ENCODE results near the gene PITPNC1.
"Not testable (repeated sequence)": the region's sequence is repeated elsewhere in the genome, so short reads cannot be mapped to it uniquely, and the experiment has no call there.

Gene PITPNC1

DNA sequence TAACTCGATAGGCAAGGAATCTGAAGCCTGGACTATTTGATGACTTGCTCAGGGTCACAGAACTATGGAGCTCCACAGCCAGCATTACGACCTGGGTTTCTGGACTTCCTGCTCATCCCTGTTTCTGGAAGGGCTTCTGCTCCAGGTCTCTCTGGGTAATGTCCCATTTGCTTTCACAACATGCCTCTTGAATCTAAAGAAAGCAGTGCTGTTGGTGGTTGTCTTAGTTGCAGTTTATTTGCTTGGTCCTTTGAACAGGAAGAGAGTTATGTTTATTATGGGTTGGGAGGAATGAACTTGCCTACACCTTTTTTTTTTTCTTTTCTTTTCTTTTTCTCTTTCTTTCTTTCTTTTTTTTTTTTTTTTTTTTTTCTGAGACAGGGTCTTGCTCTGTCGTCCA lies 84.8 kb downstream of the PITPNC1 start:
- DNase-seq (ENCODE audit: low read depth) = no peak

DNA sequence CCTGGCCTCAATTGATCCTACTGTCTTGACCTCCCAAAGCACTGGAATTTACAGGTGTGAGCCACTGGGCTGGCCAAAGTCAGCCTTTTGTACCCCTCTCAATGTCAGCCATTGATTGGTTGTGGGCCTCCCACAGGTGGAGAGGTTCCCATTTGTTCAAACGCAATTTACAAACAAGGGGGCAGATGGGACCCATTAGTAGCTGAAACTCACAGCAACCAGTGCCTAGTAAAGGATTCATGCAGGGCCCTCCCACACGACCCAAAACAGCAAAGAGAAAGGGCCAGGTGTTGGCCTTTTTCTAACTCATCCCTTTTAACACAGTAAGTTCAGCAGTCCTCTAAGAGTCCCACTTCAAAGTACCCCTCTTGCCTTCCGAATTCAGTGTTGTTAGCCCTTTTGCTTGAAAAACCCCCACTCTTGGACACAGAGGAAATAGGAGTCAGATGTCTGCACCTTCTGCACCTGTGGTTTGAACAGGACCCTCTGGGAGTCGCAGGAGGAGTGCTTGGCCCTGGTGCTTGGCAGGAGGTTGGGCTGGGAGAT lies 89.2 kb downstream of the PITPNC1 start:
- no peak for DNase-seq (ENCODE audit: low read depth)

DNA sequence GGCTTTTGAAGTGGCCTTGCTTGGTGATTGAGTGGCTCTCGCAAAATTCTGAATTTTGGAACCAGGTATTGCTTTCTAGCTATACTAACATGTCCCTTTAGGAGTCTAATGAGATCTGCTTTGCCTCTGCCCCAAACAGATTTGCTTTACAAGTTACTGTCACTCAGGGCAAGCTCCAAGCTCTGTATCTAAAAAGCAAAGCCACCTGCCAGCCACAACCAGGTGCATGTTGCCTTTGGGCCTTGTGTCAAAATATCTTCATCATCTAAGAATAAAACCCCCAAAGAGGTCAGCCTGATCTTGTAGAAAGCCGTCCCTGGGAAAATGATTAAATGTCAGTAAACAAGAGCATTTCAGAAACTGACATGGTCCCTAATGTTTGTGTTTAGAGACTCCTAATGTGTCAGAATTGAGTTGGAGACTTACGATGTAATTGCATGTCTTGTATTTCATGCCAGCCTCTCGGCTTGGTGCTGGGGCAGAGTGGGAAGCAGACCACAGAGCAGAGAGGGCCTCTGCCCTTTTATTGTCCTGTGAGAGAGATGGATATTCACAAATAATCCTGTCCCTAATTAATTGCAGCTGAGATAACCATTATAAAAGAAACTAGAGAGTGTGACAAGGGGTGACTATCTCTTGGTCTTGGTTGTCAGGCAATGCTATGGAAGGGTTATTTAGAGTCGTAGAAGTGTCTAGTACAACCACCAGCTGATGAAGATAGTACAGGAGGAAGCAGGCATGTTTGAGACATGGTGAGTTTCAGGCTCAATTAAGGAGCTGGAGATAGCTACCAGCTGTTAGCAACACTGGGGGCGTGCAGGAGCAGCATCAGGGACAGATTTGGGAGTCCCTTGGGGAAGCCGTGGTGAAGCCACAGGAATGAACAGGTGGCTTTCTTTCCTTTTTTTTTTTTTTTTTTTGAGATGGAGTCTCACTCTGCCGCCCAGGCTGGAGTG lies 90.7 kb downstream of the PITPNC1 start:
- no peak for DNase-seq (ENCODE audit: low read depth)

DNA sequence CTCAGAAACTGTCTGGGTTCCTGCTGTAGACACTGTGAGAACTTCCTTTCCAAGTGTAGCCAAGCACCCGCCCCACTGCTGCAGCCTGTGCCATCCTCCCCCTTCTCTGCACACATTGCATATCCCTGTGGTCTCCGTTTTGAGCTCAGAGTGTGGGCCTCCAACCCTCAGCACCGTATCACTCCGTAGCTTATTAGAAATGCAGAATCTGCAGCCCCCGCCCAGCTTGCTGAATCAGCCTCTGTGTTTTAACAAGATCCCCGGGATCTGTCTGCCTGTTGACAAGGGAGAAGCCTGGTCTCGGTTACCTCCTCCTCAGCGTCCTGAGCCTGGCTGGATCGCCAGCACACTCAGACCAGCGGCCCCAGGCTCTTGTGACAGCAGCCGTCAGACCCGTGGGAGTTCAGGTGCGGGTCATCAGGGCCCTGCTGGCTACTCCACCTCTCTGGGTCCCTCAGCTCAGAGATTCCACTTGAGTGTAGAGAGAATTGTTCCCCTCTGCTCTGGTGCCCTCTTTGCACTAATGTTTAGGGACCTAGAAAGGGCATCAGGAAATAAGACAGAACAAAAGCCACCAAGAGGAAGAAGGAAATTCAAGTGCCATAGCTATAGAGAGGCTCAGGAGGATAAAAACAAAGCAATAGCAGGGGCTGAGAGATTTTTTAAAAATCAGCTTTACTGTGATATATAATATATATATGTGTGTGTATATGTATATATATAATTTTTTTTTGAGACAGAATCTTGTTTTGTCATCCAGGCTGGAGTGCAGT lies 92.3 kb downstream of the PITPNC1 start:
- no peak for DNase-seq (ENCODE audit: low read depth)

DNA sequence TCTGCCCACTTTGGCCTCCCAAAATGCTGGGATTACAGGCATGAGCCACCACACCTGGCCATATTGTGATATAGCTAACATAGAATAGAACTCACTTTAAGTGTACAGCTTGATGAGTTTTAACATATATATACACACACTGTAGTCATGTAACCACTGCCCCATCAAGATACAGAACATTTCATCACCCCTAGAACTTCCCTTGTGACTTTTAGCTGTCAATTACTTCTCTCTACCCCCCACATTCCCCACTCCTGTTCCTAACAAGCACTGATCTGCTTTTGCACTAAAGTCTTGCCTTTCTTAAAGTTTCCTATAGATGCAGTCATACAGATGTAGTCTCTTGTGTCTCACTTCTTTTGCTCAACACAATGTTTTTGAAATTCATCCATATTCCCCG lies 93.1 kb downstream of the PITPNC1 start:
- DNase-seq (ENCODE audit: low read depth) = no peak

DNA sequence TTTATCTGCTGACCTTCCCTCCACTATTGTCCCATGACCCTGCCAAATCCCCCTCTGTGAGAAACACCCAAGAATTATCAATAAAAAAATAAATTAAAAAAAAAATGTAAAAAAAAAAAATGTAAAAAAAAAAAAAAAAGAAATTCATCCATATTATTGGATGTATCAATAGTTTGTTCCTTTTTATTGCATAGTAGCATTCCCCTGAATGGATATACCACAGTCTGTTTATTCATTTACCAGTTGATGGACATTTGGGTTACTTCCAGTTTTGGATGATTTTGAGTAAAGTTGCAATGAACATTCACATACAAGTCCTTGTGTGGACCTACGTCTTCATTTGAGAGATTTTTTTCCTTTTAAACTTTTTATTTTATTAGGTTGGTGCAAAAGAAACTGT lies 94.0 kb downstream of the PITPNC1 start:
- no peak for DNase-seq (ENCODE audit: low read depth)

DNA sequence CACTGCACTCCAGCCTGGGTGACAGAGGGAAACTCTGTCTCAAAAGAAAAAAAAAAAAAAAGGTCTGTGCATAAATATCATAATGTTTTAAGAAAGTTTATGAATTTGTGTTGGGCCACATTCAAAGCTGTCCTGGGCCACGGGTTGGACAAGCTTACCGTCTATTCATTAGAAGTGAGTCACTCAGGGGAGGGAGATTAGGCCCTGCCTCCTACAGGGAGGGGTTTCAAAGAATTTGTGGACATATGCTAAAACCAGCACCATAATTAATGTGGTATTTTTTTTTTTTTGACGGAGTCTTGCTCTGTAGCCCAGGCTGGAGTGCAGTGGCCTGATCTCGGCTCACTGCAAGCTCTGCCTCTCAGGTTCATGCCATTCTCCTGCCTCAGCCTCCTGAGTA lies 95.5 kb downstream of the PITPNC1 start:
- peak; percentile 50 for DNase-seq (ENCODE audit: low read depth)

DNA sequence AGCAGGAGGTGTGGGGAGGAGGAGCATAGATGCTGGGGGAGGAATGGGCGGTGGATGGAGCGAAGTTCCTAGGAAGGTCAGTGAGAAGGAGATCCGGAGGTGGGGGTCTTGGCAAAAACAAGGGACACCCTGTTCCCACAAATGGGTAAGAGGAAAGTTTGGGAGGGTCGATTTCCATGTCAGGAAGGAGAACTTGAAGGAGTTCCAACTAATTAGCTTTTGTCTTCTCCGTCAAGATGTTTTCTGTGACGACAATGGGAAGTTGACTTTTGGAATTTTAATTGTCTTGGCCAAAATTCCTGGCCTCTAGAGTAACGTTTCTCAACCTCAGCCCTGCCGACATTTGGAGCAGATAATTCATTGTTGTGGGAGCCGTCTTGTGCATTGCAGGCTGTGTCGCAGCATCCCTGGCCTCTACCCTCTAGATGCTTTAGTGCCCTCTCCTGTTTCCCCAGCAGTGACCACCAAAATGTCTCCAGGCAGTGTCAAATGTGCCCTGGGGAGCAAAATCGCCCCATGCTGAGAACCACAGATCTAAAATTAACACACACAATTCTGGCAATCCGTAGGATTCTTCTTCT lies 97.1 kb downstream of the PITPNC1 start:
- DNase-seq (ENCODE audit: low read depth) = peak; percentile 42

DNA sequence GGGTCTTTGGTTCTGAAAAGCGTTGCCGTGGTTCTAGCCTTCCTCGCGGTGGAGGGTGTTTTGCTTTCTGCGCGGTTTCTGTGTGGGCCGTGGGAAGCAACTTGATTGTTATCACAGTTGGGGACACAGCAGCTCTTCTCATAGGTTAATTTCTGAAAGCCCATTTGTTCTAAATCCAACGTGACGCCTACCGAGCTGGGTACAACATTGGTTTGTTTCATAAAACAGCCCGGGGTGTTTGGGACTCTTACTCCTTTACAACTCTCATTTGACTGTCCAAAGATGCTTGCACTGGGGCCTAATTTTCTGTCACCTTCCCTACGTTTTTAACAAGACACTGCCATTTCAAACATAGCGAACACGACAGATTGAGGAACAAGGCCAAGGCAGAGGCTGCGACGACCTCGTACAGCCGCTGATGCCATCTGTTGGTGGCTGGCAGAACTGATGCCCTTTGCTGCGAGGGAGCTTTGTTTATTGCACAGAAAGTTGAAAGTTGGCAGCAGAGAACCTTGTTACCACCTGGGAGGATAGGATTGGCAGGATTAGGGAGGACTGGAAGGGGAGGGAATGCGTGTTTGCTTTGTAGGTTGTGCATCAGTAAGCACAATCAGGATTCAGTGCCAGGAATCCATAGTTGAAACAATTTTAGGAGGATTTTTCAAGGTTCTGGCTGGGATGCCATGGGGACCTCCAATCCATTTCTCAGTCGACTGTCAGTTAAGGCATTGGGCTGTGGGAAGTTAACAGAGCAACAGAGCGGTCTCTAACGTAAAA lies 98.3 kb downstream of the PITPNC1 start:
- peak; percentile 80 for DNase-seq (ENCODE audit: low read depth)

DNA sequence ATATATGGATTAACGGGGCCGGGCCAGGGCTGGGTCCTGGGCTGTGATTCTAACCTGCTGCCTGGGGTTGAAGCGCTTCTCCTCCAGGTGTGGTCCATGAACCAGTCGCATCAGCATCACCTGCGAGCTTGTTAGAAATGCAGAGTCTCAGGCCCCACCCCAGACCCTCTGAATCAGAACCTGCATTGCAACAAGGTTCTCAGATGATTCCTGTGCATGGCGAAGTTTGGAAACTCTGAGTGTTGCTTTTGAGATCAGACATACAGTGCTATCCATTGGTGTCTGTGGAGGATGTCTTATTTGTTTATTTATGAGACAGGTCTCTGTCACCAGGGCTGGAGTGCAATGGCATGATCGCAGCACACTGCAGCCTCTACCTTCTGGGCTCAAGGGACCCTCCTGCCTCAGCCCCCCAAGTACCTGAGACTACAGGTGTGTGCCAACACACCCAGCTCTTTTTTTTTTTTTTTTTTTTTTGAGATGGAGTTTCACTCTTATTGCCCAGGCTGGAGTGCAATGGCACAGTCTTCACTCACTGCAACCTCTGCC lies 99.8 kb downstream of the PITPNC1 start:
- no peak for DNase-seq (ENCODE audit: low read depth)

DNA sequence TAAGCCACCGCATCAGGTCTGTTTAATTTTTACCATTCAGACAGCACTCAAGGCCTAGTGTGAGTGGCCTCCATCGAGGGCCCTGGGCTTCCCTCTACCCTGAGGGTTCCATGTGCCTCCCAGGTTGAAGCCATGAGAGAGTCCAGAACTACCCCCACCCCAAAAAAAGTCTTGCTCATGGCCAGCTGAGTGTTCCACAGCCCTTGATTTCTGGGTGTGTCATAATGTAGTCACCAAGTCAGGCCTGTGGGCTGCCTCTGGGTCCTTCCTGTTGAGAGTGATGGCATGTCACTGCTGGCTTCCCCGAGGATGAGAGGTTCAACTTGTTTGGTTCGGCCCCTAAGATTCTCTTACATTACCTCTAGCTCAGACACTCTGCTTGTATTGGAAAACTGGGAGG lies 100.6 kb downstream of the PITPNC1 start:
- DNase-seq (ENCODE audit: low read depth) = peak; percentile 93

DNA sequence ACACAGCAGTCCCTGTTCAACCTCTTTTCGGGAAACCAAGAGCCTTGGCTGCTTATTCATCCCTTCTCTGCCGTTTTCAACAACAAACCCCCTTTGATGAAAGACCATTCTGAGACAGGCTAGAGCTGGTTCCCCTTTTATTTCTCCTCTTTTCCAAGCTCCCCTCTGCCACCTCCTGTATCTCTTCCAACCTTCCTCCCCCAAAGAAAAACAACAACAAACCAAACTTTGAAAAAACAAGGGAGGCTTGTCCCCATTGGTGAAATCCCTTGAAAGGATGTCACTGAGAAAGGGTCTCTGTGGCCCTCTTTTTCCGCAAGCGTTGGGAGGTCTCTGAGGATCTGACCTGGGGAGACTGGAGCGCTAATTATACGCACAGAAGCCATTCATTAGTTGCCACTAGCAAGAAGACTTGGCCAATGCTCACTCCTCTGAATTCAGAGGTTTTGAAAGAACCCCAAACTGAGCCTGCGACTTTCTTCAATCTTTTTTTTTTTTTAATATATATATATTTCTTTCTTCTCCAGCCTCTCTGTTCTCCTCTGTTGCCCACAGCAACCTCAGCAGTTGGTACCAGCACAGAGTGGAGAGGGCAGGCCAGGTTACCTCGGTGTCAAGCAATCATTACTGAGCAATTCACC lies 101.4 kb downstream of the PITPNC1 start:
- no peak for DNase-seq (ENCODE audit: low read depth)

DNA sequence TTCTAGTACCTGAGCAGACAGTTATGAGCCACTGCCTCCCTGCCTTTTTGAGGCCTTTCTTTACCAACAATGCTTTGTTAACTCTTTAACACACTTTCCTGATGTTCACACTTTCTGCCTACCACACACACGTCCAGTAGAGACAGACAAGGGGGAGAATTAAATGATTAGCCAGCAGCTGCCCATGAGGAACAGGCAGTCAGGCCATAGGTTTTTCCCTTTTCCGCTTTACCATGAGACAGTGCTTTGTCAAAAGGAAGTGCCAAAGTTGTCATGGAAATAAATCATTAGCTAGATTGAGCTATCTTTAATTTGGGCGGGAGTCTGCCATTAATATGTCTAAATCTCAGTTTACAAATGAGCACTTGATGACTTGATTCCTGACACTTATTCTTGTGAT lies 102.1 kb downstream of the PITPNC1 start:
- DNase-seq (ENCODE audit: low read depth) = no peak

DNA sequence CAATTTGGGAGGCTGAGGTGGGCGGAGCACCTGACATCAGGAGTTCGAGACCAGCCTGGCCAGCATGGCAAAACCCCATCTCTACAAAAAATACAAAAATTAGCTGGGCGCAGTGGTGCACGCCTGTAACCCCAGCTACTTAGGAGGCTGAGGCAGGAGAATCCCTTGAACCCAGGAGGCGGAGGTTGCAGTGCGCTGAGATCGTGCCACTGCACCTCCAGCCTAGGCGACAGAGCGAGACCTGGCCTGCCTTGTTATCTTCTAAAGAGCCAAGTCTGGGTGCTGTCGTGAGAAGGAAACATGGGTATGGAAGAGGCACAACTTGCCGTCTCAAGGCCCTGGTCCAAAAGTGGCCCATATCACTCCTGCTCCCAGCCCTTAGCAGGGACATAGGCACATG lies 103.9 kb downstream of the PITPNC1 start:
- not testable (repeated sequence) for DNase-seq (ENCODE audit: low read depth)

DNA sequence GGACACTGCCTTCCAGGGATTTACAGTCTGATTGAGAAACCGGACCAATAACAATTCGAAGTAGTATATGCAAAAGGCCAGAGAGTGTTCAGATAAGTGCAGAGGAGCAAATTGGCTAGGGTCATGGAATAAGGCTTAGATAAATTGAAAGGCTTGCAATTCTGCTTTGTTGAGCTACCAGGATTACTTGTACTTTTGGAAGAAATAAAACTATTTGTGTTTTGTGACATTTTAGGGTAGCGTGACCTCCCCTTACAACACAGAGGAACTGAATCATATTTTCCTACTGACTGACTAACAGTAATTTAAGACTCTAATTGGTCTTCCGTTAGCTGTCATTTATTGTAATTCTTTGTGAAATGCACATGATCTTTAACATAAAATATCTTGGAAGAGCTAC lies 104.7 kb downstream of the PITPNC1 start:
- DNase-seq (ENCODE audit: low read depth) = peak; percentile 79

DNA sequence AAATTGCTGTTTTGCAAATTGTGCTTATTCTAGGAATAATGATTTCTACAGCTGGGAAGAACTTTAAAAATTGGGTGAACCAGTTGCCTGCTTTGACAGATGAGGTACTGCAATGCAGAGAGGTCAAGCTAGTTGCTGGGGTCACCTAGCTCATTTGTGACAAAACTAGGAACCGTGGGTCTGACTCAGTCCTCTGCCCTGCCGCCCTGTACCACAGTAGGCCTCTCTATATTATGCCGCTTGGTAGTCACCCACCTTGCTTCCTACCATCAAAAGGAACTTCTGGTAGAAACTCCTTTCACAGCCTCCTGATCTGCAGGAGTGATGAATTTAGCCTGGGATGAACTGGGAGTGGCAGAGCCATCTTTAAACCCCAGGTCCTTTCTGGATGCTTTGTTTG lies 105.7 kb downstream of the PITPNC1 start:
- peak; percentile 23 for DNase-seq (ENCODE audit: low read depth)

DNA sequence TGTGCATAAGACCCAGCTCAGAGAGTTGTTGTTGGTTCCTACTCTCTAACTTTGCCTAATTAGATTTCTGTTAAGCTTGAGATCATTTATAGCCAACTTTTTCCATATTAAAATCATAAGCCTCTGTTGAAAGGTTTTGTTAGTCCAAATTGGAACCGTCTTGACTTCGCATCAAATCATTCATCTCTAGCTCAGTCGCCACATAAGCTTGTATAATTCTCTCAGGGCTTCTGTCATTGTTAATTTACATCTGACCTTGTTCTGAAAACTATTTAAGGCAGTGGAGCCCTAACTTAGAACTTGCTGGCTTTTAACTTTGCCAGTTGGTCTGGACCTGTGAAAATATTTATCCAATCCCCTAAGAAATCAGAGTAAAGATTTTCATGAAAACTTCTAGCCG lies 107.2 kb downstream of the PITPNC1 start:
- DNase-seq (ENCODE audit: low read depth) = no peak

DNA sequence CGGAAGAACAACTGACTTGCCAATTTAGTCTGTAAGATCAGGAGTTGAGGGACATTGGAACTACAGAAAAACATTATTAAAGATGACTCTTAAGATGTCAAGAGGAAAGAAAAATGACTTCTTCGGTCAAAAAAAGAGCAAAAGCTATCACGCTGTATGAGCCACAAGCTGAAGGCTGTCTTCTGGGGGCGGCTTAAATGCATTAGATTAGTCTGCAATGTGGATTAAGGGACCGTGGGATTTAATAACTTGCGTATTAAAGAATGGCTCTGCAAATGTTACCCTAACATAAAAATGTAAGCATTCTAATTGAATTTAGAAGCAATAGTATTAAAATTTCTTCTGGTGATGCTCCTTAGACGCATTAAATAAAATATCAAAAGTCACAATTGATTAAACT lies 108.6 kb downstream of the PITPNC1 start:
- no peak for DNase-seq (ENCODE audit: low read depth)

DNA sequence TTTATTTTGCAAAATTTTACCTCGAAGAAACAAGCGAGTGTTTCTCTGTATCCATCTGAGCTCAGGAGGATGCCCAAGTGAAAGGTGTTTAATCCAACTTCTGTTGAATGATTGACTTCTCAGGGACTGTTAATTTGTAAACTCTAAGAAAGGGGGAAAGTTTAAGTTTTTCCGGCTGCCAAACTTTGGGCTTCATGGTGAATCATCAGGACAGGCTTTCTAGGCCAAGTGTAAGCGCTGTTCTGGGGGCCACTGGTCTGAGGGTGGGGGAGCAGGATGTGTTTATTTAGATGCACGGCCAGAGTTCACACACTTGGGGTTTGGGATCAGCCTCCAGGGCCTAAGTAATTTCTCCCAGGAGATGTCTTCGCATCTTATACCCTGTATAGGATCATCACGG lies 110.4 kb downstream of the PITPNC1 start:
- DNase-seq (ENCODE audit: low read depth) = peak; percentile 39

DNA sequence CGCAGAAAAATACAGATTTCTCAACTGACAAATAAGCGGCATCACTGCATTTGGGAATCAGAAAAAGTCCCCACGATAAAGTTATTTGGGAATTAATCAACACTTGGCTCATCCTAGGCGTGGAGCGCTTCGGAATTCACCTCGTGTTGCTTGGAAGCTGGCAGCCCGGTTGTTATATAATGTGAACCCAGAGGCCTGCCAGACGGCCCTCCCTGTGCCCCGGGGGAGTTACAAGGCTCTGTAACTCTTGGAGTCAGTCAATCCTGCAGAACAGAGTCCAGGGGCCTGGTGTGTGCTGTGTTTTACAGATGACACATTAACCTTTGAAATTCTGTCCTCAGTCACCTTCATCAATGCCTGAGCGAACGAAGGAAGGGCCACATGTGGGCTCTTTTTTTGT lies 111.1 kb downstream of the PITPNC1 start:
- no peak for DNase-seq (ENCODE audit: low read depth)

DNA sequence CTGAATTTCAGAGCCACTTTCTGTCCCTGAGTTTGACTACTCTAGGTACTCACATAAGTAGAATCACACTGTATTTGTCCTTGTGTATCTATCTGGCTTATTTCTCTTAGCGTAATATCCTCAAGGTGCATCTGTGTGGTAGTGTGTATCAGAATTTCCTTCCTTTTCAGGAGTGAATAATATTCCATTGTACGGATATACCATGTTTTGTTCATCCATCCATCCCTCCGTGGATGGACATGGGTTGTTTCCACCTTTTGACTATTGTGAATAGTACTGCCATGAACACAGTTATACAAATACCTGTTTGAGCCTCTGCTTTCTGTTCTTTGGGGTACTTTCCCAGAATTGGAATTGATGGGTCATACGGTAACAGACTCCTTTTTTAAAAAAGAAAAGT lies 111.7 kb downstream of the PITPNC1 start:
- no peak for DNase-seq (ENCODE audit: low read depth)

Measured in ELR (cell line).